GM18951 (cell line): ENCODE measurements around the gene CXXC5.

Experiments used
- POLR2A ChIP-seq: IDR thresholded peaks from 4 replicates; pipeline ENCODE4 v1.6.1; 2011; ENCODE audit warnings: mild to moderate bottlenecking; ENCODE audit not compliant: insufficient read length, insufficient read depth; ENCODE audit errors: extremely low read depth
- in situ Hi-C: fragments of 300-500 bp; cut with MboI; formaldehyde crosslinking; loops from one replicate; pipeline ENCODE4 v1.12.0; 2022; ENCODE audit warnings: low sequenced_read_pairs, mixed read lengths, inconsistent platforms; ENCODE audit not compliant: unreplicated experiment

CXXC5 gene

GRCh38 chr5:139698490-139699146, 50.5 kb downstream of the CXXC5 start:
- TF ChIP-seq POLR2A = no peak
- in situ Hi-C loops = no loop called here

GRCh38 chr5:139699351-139699750, 51.2 kb downstream of the CXXC5 start:
- no peak for TF ChIP-seq POLR2A
- in situ Hi-C loops = no loop called here

GRCh38 chr5:139700711-139701055, 52.5 kb downstream of the CXXC5 start:
- no peak for TF ChIP-seq POLR2A
- in situ Hi-C loops = no loop called here

- TF ChIP-seq POLR2A = peak; percentile 9
- in situ Hi-C loops = no loop called here
These were observed 53.0 kb downstream of the CXXC5 start for GRCh38 chr5:139701056-139701741.

GRCh38 chr5:139702548-139702947, 54.4 kb downstream of the CXXC5 start:
- no peak for TF ChIP-seq POLR2A
- in situ Hi-C loops = no loop called here

GRCh38 chr5:139704748-139705147, 56.6 kb downstream of the CXXC5 start:
- TF ChIP-seq POLR2A = no peak
- in situ Hi-C loops = loop anchor here (5.0 kb wide), 1 partner anchor 57 kb away; the partner anchor contains the start of gene CXXC5

- in situ Hi-C loops = loop anchor here (5.0 kb wide), 1 partner anchor 58 kb away; the partner anchor contains the start of gene CXXC5
- no peak for TF ChIP-seq POLR2A
These were observed 57.0 kb downstream of the CXXC5 start for GRCh38 chr5:139705191-139705590.

GRCh38 chr5:139705655-139706587, 57.8 kb downstream of the CXXC5 start:
- no peak for TF ChIP-seq POLR2A
- in situ Hi-C loops = loop anchor here (5.0 kb wide), 1 partner anchor 59 kb away; the partner anchor contains the start of gene CXXC5

- in situ Hi-C loops = loop anchor here (5.0 kb wide), 1 partner anchor 60 kb away; the partner anchor contains the start of gene CXXC5
- no peak for TF ChIP-seq POLR2A
These were observed 59.4 kb downstream of the CXXC5 start for GRCh38 chr5:139707445-139708003.

GRCh38 chr5:139708434-139708861, 60.3 kb downstream of the CXXC5 start:
- in situ Hi-C loops = loop anchor here (5.0 kb wide), 1 partner anchor 61 kb away; the partner anchor contains the start of gene CXXC5
- no peak for TF ChIP-seq POLR2A

- in situ Hi-C loops = loop anchor here (5.0 kb wide), 1 partner anchor 62 kb away; the partner anchor contains the start of gene CXXC5
- TF ChIP-seq POLR2A = no peak
These were observed 60.9 kb downstream of the CXXC5 start for GRCh38 chr5:139708877-139709581.
